C4-2B (cell line): ENCODE data around the gene MYL12B.

Experiments
- ZFX ChIP-seq: fragments of 450-650 bp; IDR thresholded peaks from 2 replicates; pipeline ENCODE4 v1.6.1; 2017
- TF ChIP-seq, protein P1 (sequence below): fragments of 450-650 bp; conservative IDR thresholded peaks from 2 replicates; pipeline ENCODE4 v1.5.1; 2017; ENCODE audit warnings: mild to moderate bottlenecking

- TF ChIP-seq, protein P1, sequence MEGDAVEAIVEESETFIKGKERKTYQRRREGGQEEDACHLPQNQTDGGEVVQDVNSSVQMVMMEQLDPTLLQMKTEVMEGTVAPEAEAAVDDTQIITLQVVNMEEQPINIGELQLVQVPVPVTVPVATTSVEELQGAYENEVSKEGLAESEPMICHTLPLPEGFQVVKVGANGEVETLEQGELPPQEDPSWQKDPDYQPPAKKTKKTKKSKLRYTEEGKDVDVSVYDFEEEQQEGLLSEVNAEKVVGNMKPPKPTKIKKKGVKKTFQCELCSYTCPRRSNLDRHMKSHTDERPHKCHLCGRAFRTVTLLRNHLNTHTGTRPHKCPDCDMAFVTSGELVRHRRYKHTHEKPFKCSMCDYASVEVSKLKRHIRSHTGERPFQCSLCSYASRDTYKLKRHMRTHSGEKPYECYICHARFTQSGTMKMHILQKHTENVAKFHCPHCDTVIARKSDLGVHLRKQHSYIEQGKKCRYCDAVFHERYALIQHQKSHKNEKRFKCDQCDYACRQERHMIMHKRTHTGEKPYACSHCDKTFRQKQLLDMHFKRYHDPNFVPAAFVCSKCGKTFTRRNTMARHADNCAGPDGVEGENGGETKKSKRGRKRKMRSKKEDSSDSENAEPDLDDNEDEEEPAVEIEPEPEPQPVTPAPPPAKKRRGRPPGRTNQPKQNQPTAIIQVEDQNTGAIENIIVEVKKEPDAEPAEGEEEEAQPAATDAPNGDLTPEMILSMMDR = no peak
- TF ChIP-seq ZFX = no peak
Observed at GRCh38 chr18:3230401-3231334, 31.3 kb upstream of the MYL12B start.
